Immature natural killer cell (primary cell): ENCODE results near the gene DHRS7B. TPM values are rescaled to one million over a fixed set of nuclear protein-coding genes. Genes with fewer than 3 reads are reported as not detected.
A peak's percentile ranks its signal among the peaks of the same experiment; 100 is the strongest.
"Not testable (repeated sequence)": the region's sequence is repeated elsewhere in the genome, so short reads cannot be mapped to it uniquely, and the experiment has no call there.

Experiments
- DNase-seq, 3 donors: peaks; one replicate each; pipeline ENCODE4 v3.0.0; 2022; ENCODE audit warnings: mixed read lengths in 1 of 3
- H3K27ac Mint-ChIP-seq, 6 donors: one replicate each; pipeline ENCODE4 v1.8.0; 2020; ENCODE audit warnings: mixed read lengths in 6 of 6, mild to moderate bottlenecking in 5 of 6, inconsistent platforms in 4 of 6, moderate library complexity in 3 of 6
- H3K27me3 Mint-ChIP-seq, 3 donors: one replicate each; pipeline ENCODE4 v1.8.0; 2020 to 2021; ENCODE audit warnings: low read depth in 3 of 3, mild to moderate bottlenecking in 3 of 3, mixed read lengths in 3 of 3, moderate library complexity in 3 of 3, inconsistent platforms in 1 of 3
- H3K36me3 Mint-ChIP-seq, 3 donors: one replicate each; pipeline ENCODE4 v1.8.0; 2020; ENCODE audit warnings: mixed read lengths in 3 of 3, inconsistent platforms in 2 of 3, mild to moderate bottlenecking in 2 of 3
- H3K4me1 Mint-ChIP-seq, 2 donors: one replicate each; pipeline ENCODE4 v1.8.0; 2020; ENCODE audit warnings: inconsistent platforms in 2 of 2, mild to moderate bottlenecking in 2 of 2, mixed read lengths in 2 of 2, moderate library complexity in 1 of 2
- H3K4me3 Mint-ChIP-seq, 5 donors: one replicate each; pipeline ENCODE4 v1.8.0; 2020; ENCODE audit warnings: mild to moderate bottlenecking in 5 of 5, mixed read lengths in 5 of 5, inconsistent platforms in 3 of 5, moderate library complexity in 3 of 5
- H3K9me3 Mint-ChIP-seq, 6 donors: one replicate each; pipeline ENCODE4 v1.8.0; 2020; ENCODE audit warnings: mild to moderate bottlenecking in 6 of 6, mixed read lengths in 6 of 6, inconsistent platforms in 4 of 6, moderate library complexity in 3 of 6
- polyA plus RNA-seq, 3 donors: library from polyadenylated mRNA; unstranded; fragments of 300-500 nt; fragmentation: Illumina TruSeq; gene quantifications; one replicate each; pipeline ENCODE4 v1.2.3, GENCODE V29; 2021

The DHRS7B gene
- polyA plus RNA-seq = 10 to 100 TPM; 11.3 to 15.3 (median 12.9) TPM

- no peaks in the 10 kb centered on the region for H3K9me3 Mint-ChIP-seq
Measured at GRCh38 chr17:21126645-21127508, at the start of gene DHRS7B. DHRS7B (plus strand) TSS chr17:21126964; CDS start chr17:21126972, 8 bp downstream.

GRCh38 chr17:21077281-21077680, 49.5 kb upstream of the DHRS7B start:
- no peak overlapping the region for H3K27ac Mint-ChIP-seq
- DNase-seq = no peak
- H3K36me3 Mint-ChIP-seq = no peaks in the 10 kb centered on the region
- peaks cover 4 to 5% (median 4%) of the 10 kb centered on the region in 3 donors for H3K27me3 Mint-ChIP-seq
- H3K4me1 Mint-ChIP-seq = no peaks in the 10 kb centered on the region
- no peak overlapping the region for H3K4me3 Mint-ChIP-seq
- H3K9me3 Mint-ChIP-seq = no peaks in the 10 kb centered on the region

More at GRCh38 chr17:21126645-21127508, at the start of gene DHRS7B:
- H3K4me1 Mint-ChIP-seq = peaks cover 34% of the 10 kb centered on the region in 2 donors
- peak within 1 kb of the TSS; percentile 95 to 99 (median 97) for H3K4me3 Mint-ChIP-seq
- H3K27me3 Mint-ChIP-seq = peaks cover 5 to 16% (median 11%) of the 10 kb centered on the region in 3 donors
- peak within 1 kb of the TSS; percentile 96 to 98 (median 97) for H3K27ac Mint-ChIP-seq
- no peaks in the 10 kb centered on the region for H3K36me3 Mint-ChIP-seq
- peak; percentile 95 to 96 (median 96) for DNase-seq

- no peak for DNase-seq
- H3K4me3 Mint-ChIP-seq = no peak overlapping the region
- H3K9me3 Mint-ChIP-seq = no peaks in the 10 kb centered on the region
- H3K27ac Mint-ChIP-seq = no peak overlapping the region
- H3K36me3 Mint-ChIP-seq = no peaks in the 10 kb centered on the region
- H3K4me1 Mint-ChIP-seq = no peaks in the 10 kb centered on the region
- H3K27me3 Mint-ChIP-seq = peaks cover 4 to 5% (median 4%) of the 10 kb centered on the region in 3 donors
Measured at GRCh38 chr17:21078016-21078780, 48.6 kb upstream of the DHRS7B start.

- Mint-ChIP-seq H3K27me3 (peaks cover 4 to 9% (median 5%) of the 10 kb centered on the region in 3 donors), H3K4me1 (no peaks in the 10 kb centered on the region), H3K36me3 (no peaks in the 10 kb centered on the region), H3K27ac (no peak overlapping the region), H3K9me3 (no peaks in the 10 kb centered on the region), H3K4me3 (no peak overlapping the region)
- no peak for DNase-seq
Measured at GRCh38 chr17:21079196-21079595, 47.6 kb upstream of the DHRS7B start.

GRCh38 chr17:21082001-21082436, 44.7 kb upstream of the DHRS7B start:
- Mint-ChIP-seq H3K9me3 (no peaks in the 10 kb centered on the region), H3K27me3 (peaks cover 2 to 9% (median 6%) of the 10 kb centered on the region in 3 donors), H3K27ac (no peak overlapping the region), H3K4me3 (no peak overlapping the region), H3K4me1 (no peaks in the 10 kb centered on the region), H3K36me3 (no peaks in the 10 kb centered on the region)
- no peak for DNase-seq

- not testable (repeated sequence) for DNase-seq, H3K4me1 Mint-ChIP-seq, H3K27me3 Mint-ChIP-seq, H3K4me3 Mint-ChIP-seq, H3K27ac Mint-ChIP-seq, H3K9me3 Mint-ChIP-seq, H3K36me3 Mint-ChIP-seq
Measured at GRCh38 chr17:21085280-21085679, 41.5 kb upstream of the DHRS7B start.

- H3K4me1 Mint-ChIP-seq = no peaks in the 10 kb centered on the region
- no peak for DNase-seq
- H3K36me3 Mint-ChIP-seq = no peaks in the 10 kb centered on the region
- H3K27ac Mint-ChIP-seq = no peak overlapping the region
- no peaks in the 10 kb centered on the region for H3K9me3 Mint-ChIP-seq
- H3K27me3 Mint-ChIP-seq = peaks cover 2 to 7% (median 6%) of the 10 kb centered on the region in 3 donors
- H3K4me3 Mint-ChIP-seq = peak overlapping the region in 2 of 5 donors; percentile 49 to 60
Measured at GRCh38 chr17:21085707-21086106, 41.1 kb upstream of the DHRS7B start.

- no peaks in the 10 kb centered on the region for H3K36me3 Mint-ChIP-seq
- DNase-seq = no peak
- H3K27me3 Mint-ChIP-seq = peaks cover 0 to 3% (median 2%) of the 10 kb centered on the region in 3 donors
- no peak overlapping the region for H3K4me3 Mint-ChIP-seq
- H3K4me1 Mint-ChIP-seq = no peaks in the 10 kb centered on the region
- no peaks in the 10 kb centered on the region for H3K9me3 Mint-ChIP-seq
- H3K27ac Mint-ChIP-seq = no peak overlapping the region
Measured at GRCh38 chr17:21089145-21089544, 37.6 kb upstream of the DHRS7B start.

GRCh38 chr17:21089933-21090901, 36.5 kb upstream of the DHRS7B start:
- Mint-ChIP-seq H3K27ac (no peak overlapping the region), H3K36me3 (no peaks in the 10 kb centered on the region), H3K4me1 (no peaks in the 10 kb centered on the region), H3K4me3 (no peak overlapping the region), H3K27me3 (peaks cover 0 to 3% (median 3%) of the 10 kb centered on the region in 3 donors), H3K9me3 (no peaks in the 10 kb centered on the region)
- no peak for DNase-seq

- H3K4me1 Mint-ChIP-seq = no peaks in the 10 kb centered on the region
- no peaks in the 10 kb centered on the region for H3K36me3 Mint-ChIP-seq
- no peak overlapping the region for H3K4me3 Mint-ChIP-seq
- no peaks in the 10 kb centered on the region for H3K9me3 Mint-ChIP-seq
- no peak overlapping the region for H3K27ac Mint-ChIP-seq
- peaks cover 2 to 4% (median 3%) of the 10 kb centered on the region in 3 donors for H3K27me3 Mint-ChIP-seq
- no peak for DNase-seq
Measured at GRCh38 chr17:21090902-21091618, 35.7 kb upstream of the DHRS7B start.

GRCh38 chr17:21094298-21094704, 32.5 kb upstream of the DHRS7B start:
- Mint-ChIP-seq H3K36me3 (no peaks in the 10 kb centered on the region), H3K4me1 (peaks cover 8 to 13% of the 10 kb centered on the region in 2 donors), H3K27me3 (peaks cover 2 to 6% (median 2%) of the 10 kb centered on the region in 3 donors), H3K27ac (no peak overlapping the region), H3K4me3 (no peak overlapping the region), H3K9me3 (no peaks in the 10 kb centered on the region)
- DNase-seq = no peak

- DNase-seq = no peak
- Mint-ChIP-seq H3K36me3 (no peaks in the 10 kb centered on the region), H3K27me3 (peaks cover 2 to 9% (median 2%) of the 10 kb centered on the region in 3 donors), H3K4me3 (no peak overlapping the region), H3K27ac (no peak overlapping the region), H3K9me3 (no peaks in the 10 kb centered on the region), H3K4me1 (peaks cover 13 to 20% of the 10 kb centered on the region in 2 donors)
Measured at GRCh38 chr17:21095735-21096134, 31.0 kb upstream of the DHRS7B start.

- DNase-seq = no peak
- Mint-ChIP-seq H3K36me3 (no peaks in the 10 kb centered on the region), H3K4me1 (peaks cover 13 to 20% of the 10 kb centered on the region in 2 donors), H3K27ac (no peak overlapping the region), H3K9me3 (no peaks in the 10 kb centered on the region), H3K4me3 (no peak overlapping the region), H3K27me3 (peaks cover 2 to 9% (median 2%) of the 10 kb centered on the region in 3 donors)
Measured at GRCh38 chr17:21096874-21097273, 29.9 kb upstream of the DHRS7B start.
